Nephron progenitor cell (in vitro differentiated cells): ENCODE data around the gene CCSER2.

Source experiments
- DNase-seq: peaks from one replicate; pipeline ENCODE4 v3.0.0; 2021
- H3K27ac Mint-ChIP-seq: 2 replicates; pipeline ENCODE4 v1.8.0; 2021; ENCODE audit warnings: mild to moderate bottlenecking, moderate library complexity, mixed read lengths
- H3K27me3 Mint-ChIP-seq: 2 replicates; pipeline ENCODE4 v1.8.0; 2021; ENCODE audit warnings: mild to moderate bottlenecking, low read depth, mixed read lengths; ENCODE audit not compliant: poor library complexity
- H3K36me3 Mint-ChIP-seq: 2 replicates; pipeline ENCODE4 v1.8.0; 2021; ENCODE audit warnings: low read depth, mixed read lengths
- H3K4me1 Mint-ChIP-seq: 2 replicates; pipeline ENCODE4 v1.8.0; 2021; ENCODE audit warnings: mixed read lengths
- H3K4me3 Mint-ChIP-seq: 2 replicates; pipeline ENCODE4 v1.8.0; 2021; ENCODE audit warnings: mild to moderate bottlenecking, moderate library complexity, mixed read lengths
- H3K9me3 Mint-ChIP-seq: 2 replicates; pipeline ENCODE4 v1.8.0; 2021; ENCODE audit warnings: mild to moderate bottlenecking, moderate library complexity, mixed read lengths
- CTCF ChIP-seq: fragments of 200-600 bp; sonication (generic); IDR thresholded peaks from 2 replicates; pipeline ENCODE4 v1.5.0; 2021; ENCODE audit warnings: antibody characterized with exemption

The CCSER2 gene

GRCh38 chr10:84521013-84521412, 192.6 kb downstream of the CCSER2 start:
- DNase-seq = no peak
- Mint-ChIP-seq H3K9me3 (peaks cover 14% of the 10 kb centered on the region), H3K4me1 (peaks cover 41% of the 10 kb centered on the region), H3K36me3 (peaks cover 20% of the 10 kb centered on the region), H3K4me3 (no peak overlapping the region), H3K27me3 (peaks cover 3% of the 10 kb centered on the region), H3K27ac (peak overlapping the region; percentile 67)
- no peak for TF ChIP-seq CTCF

GRCh38 chr10:84521468-84521867, 193.1 kb downstream of the CCSER2 start:
- Mint-ChIP-seq H3K9me3 (peaks cover 19% of the 10 kb centered on the region), H3K4me3 (no peak overlapping the region), H3K27me3 (peaks cover 3% of the 10 kb centered on the region), H3K36me3 (peaks cover 21% of the 10 kb centered on the region), H3K4me1 (peaks cover 41% of the 10 kb centered on the region), H3K27ac (no peak overlapping the region)
- DNase-seq = no peak
- TF ChIP-seq CTCF = no peak

GRCh38 chr10:84522612-84523462, 194.4 kb downstream of the CCSER2 start:
- H3K4me1 Mint-ChIP-seq = peaks cover 41% of the 10 kb centered on the region

GRCh38 chr10:84523526-84523925, 195.1 kb downstream of the CCSER2 start:
- Mint-ChIP-seq H3K27me3 (peaks cover 5% of the 10 kb centered on the region), H3K4me3 (peak overlapping the region; percentile 46), H3K36me3 (peaks cover 16% of the 10 kb centered on the region), H3K9me3 (peaks cover 29% of the 10 kb centered on the region), H3K4me1 (peaks cover 41% of the 10 kb centered on the region), H3K27ac (peak overlapping the region; percentile 74)
- no peak for TF ChIP-seq CTCF
- DNase-seq = peak; percentile 25

More at GRCh38 chr10:84522612-84523462, 194.4 kb downstream of the CCSER2 start:
- no peak overlapping the region for H3K4me3 Mint-ChIP-seq
- peaks cover 3% of the 10 kb centered on the region for H3K27me3 Mint-ChIP-seq
- H3K9me3 Mint-ChIP-seq = peaks cover 28% of the 10 kb centered on the region
- no peak for DNase-seq
- peaks cover 16% of the 10 kb centered on the region for H3K36me3 Mint-ChIP-seq
- no peak for TF ChIP-seq CTCF
- peak overlapping the region; percentile 85 for H3K27ac Mint-ChIP-seq

GRCh38 chr10:84524435-84524834, 196.0 kb downstream of the CCSER2 start:
- Mint-ChIP-seq H3K27ac (no peak overlapping the region), H3K4me3 (peak overlapping the region; percentile 47), H3K27me3 (peaks cover 5% of the 10 kb centered on the region), H3K9me3 (peaks cover 29% of the 10 kb centered on the region), H3K36me3 (peaks cover 16% of the 10 kb centered on the region), H3K4me1 (peaks cover 41% of the 10 kb centered on the region)
- DNase-seq = no peak
- no peak for TF ChIP-seq CTCF
